ENCODE data around the gene PHF21B.

The PHF21B gene

DNA sequence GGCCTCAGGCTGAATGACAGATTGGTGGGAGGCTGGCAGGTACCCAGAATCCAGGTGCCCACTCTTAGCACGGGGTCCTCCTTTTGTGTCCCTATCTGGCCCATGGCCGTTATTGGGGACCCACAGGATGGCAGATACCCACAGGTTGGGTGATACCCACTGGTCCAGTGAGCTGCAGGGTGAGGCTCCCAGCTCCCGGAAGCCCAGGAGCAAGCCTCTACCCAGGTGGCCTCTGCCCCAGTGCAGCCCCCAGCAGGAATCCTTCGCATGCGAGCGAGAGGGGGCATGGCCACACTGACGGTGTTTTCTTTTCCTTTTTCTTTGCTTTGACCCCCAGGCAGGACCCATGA is 116.1 kb downstream of the PHF21B start:
- no peak for DNase-seq (ENCODE audit: low read depth in 3 of 3)

- DNase-seq (ENCODE audit: low read depth in 3 of 3), result no peak
Measured at GRCh38 chr22:44892803-44893730, 116.7 kb downstream of the PHF21B start.

DNA sequence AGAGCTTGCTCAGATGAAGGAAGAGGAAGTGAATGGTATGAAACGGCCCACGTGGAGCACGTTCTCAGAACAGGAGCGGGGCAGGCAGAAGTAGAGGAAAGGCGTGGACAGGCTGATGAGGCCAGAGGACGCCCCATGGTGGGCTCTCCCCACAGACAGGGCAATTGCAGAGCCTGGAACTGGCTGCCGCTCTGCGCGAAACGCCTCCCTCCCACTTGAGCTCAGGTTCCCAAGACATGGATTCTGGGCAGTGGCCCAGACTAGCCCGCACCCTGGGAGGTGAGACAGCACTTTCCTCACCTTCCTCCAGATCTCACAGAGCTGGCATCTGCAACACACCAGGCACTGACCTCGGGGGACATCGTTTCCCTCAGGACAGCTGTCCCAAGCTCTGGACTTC is 117.6 kb downstream of the PHF21B start:
- no peak for DNase-seq (ENCODE audit: low read depth in 3 of 3)

DNA sequence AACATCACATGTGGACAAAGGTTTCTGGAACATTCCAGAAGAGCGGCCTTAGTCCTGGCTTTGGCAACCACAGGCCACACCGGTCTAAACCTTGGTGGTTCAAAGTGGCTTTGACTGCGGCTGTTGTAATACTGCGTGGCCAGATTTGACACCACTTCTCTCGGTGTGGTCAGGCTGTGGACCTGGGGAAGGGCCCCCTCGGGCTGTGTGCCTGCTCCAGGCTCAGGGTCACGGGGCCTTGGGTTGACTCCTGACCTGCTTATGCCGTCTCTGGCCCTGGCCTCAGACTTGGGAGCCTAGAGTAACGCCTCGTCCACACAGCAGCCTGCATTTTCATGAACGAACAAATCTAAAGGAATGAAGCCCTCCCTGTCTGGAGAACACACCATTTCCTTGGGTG is 118.0 kb downstream of the PHF21B start:
- no peak for DNase-seq (ENCODE audit: low read depth in 3 of 3)

DNA sequence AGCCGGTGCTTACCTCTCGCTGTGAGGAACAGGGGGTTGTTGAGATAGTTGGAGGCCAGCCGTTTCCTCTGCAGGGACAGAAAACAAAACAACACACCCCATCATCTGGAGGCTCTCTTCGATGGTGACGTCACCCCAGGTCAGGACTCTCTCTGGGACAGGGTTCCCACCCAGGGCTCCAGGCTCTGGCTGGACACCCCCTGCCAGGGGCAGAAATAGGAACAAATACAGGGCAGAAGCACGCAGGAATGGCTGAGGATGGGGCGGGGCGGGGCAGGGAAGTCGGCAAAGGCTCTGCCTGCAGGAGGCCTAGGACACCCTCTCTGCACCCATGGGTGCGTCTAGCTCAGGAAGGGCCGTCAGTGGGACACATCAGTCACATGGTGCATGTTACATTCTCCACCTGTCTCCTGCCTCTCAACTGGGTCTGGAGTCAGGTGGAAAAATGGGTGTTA is 118.5 kb downstream of the PHF21B start:
- DNase-seq (ENCODE audit: low read depth in 3 of 3), result no peak

DNA sequence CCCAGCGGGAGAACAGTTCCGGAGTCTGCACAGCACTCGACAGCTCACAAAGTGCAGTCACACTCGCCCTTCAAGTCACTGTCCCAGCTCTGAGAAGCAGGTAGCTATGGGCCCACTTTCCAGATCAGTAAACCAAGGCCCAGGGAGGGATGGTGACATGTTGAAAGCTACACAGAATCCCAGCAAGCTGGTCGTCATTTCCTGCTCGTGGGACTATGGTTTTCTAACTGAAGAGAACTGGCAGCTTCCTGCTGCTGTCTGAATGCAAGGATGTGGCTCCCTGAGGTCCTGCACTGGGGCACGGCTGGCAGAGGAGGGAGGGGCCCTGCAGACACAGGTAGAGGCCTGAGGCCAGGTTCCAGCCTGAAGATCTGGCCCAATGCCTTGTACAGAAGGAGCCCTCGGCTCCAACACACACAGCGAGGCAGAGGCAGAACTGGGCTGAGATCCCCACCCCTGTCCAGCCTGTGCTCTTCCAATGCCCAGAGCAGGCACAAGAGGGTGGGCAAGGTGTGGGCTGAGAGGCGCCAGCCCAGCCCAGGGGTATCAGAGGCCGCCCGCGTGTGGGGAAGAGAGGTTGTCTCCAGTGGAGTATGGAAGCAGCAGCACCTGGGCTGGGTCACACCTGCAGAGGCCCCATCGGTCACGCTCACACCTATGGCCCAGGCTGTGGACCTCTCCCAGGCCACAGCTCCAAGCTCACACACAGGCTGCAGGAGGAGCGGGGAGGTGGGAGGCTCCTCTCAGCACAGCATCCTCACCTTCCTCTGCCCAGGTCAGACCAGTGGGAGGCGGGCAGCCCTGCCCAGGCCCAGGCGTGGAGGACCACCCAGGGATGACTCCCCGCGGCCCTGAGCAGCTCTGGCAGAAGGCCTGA is 119.2 kb downstream of the PHF21B start:
- DNase-seq (ENCODE audit: low read depth in 3 of 3), result no peak

DNA sequence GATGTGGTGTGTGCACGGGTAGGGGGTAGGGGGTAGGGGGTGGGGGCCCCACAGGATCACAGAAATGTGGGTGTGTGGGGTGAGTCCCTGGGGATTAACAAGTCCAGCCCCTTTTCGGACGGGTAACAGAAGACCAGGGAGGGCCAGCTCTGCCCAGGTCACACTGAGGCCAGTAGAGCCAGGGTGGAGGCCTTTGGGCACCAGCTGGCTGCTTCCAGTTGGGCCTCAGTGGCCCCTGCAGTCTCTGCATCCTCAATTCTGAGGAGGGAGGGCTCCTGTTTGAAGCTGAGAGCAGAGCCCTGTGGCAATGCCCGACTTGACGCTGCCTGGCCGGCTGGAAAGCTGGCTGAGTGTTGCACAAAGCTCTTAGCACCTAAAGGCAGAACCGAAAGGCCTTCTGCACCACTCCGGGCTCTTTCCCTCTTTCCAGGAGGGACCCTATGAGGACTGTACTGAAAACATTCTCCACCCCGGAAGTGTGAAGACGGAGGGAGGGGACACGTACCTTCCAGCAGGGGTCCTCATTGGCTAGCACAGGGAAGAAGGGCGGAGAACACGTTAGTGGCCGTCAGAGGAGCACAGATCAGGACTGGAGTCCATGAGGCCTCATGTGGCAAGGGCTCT is 120.4 kb downstream of the PHF21B start:
- no peak for DNase-seq (ENCODE audit: low read depth in 3 of 3)

DNA sequence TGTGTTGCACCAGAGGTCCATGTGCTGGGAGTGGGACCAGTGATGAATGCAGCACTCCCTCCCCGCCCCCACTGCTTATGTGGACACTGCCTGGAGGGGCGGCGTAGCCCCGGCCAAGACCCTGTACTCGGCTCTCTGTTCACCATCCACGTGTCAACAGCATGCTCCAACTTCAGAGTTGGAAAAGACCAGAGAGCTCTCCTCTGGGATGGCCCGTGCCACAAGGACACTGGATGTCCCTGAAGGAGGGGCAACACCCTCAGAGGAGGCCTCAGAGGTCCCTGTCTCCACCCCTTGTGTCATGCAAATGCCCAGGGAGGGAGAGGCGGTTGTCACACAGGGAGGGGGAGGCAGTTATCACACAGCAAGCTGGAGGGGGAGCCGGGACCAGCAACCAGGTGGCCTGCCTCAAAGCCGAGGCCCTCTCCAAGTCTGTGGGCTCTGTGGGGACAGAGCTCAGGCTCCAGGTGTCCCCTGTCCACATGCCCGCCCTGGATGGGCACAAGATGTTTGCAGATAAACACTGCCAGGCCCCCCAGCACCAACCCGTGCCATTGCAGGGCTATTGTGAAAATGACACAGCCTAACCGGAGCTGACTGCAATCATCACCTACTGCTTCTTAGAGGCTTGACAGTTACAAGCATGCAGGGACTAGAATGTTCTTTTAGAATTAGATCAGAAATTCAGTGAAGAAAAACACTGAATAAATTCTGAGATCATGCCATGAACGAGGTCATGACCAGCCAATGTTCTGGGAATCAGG is 121.1 kb downstream of the PHF21B start:
- no peak for DNase-seq (ENCODE audit: low read depth in 3 of 3)

GRCh38 chr22:44887941-44888366 is 121.9 kb downstream of the PHF21B start:
- DNase-seq (ENCODE audit: low read depth in 3 of 3), result no peak

DNA sequence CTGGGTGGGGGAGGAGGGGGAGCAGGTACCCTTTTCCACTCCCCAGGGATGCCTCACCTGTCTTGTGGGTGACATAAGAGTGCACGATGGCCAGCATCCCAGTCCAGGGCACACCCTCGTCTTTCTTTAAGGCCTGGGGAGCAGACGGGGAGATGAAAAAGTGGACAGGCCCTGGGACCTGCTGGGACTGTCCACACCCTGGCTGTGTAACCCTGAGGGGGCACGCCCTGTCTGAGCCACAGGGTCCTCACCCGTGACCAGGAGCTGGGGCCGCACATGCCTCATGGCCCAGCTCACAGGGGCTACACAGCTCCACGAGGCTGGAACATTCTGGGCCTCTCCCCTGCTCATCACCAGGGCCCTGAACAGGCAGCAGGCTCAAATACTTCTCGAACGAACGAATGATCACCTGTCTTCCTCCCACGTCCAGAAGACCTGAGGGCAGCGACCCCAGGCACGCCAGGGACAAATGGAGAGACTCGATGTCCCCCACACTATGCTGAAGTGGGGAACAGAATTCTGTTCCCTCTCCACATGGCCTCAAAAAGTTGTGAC is 123.9 kb downstream of the PHF21B start:
- DNase-seq (ENCODE audit: low read depth in 3 of 3), result no peak

DNA sequence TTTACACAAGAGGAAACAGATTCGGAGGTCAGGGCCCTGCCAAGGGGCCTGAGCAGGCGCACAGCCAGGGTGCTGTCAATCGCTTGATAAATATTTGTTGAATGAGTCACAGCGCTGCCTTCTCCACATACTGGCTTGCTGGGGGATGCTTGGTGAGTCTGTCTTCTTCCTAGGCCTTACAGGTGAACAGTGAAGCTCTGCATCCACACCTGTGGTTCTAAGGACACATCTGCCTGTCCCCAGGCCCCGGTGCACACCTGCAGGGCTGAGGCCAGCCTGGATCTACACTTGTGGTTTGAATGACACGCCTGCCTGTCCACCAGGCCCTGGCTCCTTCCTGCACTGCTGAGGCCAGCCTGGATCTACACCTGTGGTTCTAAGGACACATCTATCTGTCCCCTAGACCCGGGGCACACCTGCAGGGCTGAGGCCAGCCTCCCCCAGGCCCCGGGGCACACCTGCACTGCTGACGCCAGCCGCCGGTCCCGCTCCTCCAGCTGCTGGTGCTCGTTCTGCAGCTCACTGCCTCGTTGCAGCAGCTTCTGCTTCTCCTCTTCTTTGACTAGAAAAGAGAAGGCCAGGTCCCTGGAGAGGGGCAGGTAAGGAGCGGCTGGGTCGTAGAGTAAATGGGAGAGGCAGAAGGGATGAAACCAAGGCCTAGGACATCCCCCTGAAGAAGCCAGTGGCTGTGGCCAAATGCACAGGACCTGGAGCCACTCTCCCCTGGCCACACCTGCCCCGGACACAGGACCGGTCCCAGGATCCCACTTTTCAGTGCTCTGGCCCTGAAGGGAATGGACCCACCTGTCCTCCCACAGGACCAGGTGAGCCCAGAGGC is 124.6 kb downstream of the PHF21B start:
- DNase-seq (ENCODE audit: low read depth in 3 of 3), result no peak

DNA sequence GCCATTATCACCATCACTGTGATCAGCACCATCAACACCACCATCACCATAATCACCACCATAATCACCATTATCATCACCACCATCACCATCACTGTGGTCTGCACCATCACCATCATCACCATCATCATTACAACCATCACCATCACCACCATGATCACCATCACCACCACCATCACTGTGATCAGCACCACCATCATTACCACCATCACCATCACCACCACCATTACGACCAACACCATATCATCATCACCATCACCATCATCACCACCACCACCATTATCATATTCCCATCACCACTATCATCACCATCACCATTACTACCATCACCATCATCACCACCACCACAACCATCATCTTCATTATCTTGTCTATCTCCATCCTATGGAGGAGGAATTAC is 125.2 kb downstream of the PHF21B start:
- no peak for DNase-seq (ENCODE audit: low read depth in 3 of 3)

GRCh38 chr22:44883011-44883421 is 126.8 kb downstream of the PHF21B start:
- DNase-seq (ENCODE audit: low read depth in 3 of 3), result no peak

DNA sequence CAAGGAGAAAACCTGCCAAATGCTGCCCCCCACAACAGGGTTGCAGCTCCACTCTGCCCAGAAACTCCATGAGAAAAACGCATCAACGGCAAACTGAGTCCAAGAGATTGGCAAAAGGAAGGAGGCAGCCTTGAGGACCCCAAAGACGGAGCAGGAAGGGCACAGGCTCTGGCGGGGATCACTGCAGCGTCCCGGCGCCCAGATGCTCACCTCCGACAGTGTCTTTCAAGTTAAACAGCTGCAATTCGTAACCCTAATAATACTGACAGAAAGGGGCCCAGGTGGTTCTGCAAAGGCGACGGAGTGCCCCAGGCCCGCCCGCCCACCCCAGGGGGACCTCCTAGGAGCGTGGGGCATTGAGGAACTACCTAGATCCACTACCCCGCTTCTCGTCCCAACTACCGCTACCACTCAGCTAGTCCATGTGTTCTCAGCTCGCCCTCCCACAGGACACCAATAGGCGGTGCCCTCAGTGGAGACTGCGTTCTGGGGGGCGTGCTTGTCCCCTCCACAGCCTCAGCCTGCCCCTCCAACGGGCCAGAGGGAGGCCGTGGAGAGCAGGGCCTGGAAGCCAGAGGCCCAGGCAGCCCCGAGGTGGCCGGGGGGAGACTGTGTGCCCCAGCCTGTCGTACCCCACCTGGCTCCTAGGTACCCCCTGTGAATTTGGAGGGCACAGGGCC is 127.4 kb downstream of the PHF21B start:
- DNase-seq (ENCODE audit: low read depth in 3 of 3), result no peak

DNA sequence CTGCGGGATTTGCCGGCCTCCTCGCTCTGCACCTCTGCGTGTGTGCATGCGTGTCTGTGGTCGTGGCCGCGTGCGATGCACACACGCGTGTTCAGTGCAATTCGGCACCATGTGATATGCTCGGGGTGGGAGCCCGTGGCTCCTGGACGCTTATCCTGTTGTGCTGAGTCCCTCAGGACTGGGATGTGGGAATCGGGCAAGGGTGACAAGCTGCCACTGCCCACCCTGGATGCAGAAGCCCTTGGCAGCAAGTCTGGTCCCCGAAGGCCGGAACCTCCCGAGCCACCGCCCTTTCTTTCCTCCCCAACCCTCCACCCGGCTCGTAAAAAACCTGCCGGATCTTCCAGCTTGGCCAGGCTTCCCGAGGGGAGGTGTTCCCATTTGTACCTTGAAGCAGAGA is 128.2 kb downstream of the PHF21B start:
- DNase-seq (ENCODE audit: low read depth in 3 of 3), result no peak

DNA sequence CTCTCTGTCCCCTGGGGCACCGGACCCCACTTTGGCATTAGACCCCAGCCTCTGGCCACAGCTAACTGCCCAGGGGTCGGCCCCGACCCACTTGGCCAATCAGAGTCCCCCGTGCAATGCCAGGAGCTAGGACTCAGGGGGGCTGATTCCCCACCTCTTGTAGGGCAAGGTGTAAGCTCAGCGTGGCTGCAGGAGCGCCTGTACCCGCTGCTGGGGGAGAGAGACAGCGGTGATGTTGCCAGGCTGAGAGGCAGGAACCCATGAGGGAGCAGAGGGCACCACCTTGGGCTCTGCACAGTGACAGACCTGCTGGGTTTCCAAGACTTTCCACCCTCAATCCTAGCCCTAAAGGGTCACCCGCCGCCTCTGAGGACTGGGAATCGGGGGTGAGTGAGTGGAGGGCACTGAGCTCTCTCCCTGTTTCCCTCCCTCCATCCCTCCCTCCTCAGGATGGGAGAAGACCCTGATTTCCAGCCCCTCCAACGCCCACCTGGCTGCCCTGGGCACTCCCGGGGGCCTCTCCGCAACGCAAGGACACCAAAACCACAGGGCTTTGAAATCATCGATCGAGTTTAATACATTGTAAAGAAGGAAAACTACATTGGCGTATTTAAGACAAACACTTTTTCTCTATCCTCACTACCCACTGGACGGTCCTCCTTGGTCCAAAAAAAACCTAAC is 129.1 kb downstream of the PHF21B start:
- DNase-seq (ENCODE audit: low read depth in 3 of 3), result no peak

GRCh38 chr22:44879301-44879680 is 130.5 kb downstream of the PHF21B start:
- DNase-seq (ENCODE audit: low read depth in 3 of 3), result no peak

DNA sequence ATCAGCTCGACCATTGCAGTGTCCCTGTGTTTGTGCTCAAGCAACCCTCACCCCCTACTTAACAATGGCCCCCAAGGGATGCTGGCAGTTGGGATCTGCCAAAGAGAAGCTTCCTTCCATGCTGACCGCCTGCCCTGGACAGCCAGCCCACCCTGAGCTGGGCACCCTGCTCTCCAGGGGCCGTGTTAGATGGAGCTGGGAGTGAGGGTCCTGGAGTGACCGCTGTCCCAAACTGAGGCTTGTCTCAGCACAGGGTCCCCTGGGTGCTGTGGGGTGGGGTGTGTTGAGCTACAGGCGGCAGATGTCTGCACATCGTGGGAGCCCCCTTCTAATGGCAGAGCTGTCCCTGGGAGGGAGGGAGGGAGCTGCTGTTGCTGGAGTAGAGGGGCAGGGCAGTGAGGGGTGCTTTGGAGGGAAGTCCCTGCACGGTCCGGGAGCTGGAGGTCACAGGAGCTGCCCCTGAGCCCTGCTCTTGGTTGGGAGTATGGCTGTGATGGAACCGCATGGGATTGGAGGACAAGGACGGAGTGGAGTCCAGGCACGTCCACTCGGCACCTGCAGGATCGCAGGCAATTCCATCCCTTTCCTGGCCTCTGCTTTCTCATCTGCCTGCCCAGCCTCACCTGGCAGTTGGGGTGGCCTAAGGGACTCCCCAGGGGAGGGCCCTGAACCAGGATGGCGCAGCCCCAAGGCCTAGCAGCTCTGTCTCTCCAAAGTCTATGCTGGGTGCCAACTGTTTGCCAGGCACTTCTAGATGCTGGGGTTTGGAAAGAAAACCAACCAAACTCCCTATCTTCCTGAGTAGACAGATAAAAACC is 131.1 kb downstream of the PHF21B start:
- no peak for DNase-seq (ENCODE audit: low read depth in 3 of 3)
